Measurements from ENCODE around the gene NDUFA8.

DNA sequence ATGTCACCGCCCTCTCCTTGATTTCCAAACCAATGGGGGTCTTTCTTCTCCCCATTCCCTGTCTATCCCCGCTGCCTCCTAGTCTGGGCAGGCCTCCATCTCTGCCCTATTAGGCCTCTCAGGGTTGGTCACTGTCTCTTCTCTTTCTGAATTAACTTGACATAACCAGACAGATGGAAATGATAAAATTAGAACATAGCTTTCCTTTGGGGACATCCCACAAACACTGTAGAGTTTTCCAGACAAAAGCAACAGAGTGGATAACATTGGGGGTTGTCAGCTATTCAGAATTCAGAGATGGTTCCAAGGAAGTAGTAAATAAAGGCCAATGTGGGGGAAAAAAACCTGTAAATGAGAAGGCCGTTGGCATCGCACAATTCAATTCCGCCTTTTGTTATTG is 44.5 kb upstream of the NDUFA8 start:
- TF ChIP-seq, protein P1, sequence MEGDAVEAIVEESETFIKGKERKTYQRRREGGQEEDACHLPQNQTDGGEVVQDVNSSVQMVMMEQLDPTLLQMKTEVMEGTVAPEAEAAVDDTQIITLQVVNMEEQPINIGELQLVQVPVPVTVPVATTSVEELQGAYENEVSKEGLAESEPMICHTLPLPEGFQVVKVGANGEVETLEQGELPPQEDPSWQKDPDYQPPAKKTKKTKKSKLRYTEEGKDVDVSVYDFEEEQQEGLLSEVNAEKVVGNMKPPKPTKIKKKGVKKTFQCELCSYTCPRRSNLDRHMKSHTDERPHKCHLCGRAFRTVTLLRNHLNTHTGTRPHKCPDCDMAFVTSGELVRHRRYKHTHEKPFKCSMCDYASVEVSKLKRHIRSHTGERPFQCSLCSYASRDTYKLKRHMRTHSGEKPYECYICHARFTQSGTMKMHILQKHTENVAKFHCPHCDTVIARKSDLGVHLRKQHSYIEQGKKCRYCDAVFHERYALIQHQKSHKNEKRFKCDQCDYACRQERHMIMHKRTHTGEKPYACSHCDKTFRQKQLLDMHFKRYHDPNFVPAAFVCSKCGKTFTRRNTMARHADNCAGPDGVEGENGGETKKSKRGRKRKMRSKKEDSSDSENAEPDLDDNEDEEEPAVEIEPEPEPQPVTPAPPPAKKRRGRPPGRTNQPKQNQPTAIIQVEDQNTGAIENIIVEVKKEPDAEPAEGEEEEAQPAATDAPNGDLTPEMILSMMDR (IDR thresholded peaks at IDR 0.05 in 2 of 3, conservative IDR thresholded peaks at IDR 0.05 in 1 of 3; ENCODE audit: control insufficient read depth in 2 of 3, extremely low read depth in 1 of 3, insufficient read depth in 1 of 3, low read depth in 3 of 3, low read length in 3 of 3): no peak
- no peak for TF ChIP-seq FOS (IDR thresholded peaks at IDR 0.05; ENCODE audit: borderline replicate concordance, extremely low read depth, insufficient read length)
- TF ChIP-seq ZBED1 (IDR thresholded peaks at IDR 0.05; ENCODE audit: borderline replicate concordance): no peak
- no peak for TF ChIP-seq SKIL (IDR thresholded peaks at IDR 0.05; ENCODE audit: low read depth, poor library complexity, severe bottlenecking)

Data from GM12878 (cell line).